Measurements from ENCODE around the gene ARHGAP8. TPM values are rescaled to one million over a fixed set of nuclear protein-coding genes. Genes with fewer than 3 reads are reported as not detected.
A peak's percentile ranks its signal among the peaks of the same experiment; 100 is the strongest.

The ARHGAP8 gene
- total and polyA plus RNA-seq, 3 donors from 2014 or later, result 9.5 to 15.0 (median 9.7) TPM

DNA sequence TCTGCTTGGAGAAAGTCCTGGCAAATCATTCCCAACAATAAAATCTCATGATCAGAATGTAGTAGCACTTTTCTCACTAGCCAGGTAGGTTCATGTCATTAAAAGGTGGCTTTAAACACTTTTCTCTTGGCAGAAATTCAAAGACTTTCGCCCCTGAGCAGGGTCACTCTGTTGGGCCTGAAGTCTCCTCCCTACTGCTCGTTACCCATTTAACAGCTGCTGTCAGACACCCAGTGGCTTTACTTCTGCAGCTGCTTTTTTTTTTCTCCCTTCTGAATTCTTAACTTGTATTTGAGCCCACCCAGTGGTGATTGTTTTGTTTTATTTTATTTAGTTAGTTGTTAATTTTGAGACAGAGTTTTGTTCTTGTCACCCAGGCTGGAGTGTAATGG is 25.0 kb downstream of the ARHGAP8 start:
- H3K27ac ChIP-seq, result no peak overlapping the region
- intact Hi-C loops (cut with DNase I; ENCODE audit: low total_unique reads), result no loop called here
- H3K9me3 ChIP-seq, result no peaks in the 10 kb centered on the region
- TF ChIP-seq CTCF (IDR thresholded peaks at IDR 0.05) (no peak), POLR2A (IDR thresholded peaks at IDR 0.05) (no peak)
- no peaks in the 10 kb centered on the region for H3K27me3 ChIP-seq
- no peak for DNase-seq
- H3K4me3 ChIP-seq, result no peak overlapping the region
- no peaks in the 10 kb centered on the region for H3K36me3 ChIP-seq (ENCODE audit: low read depth, missing control alignments)
- WGBS, 2 donors, result 74 to 87% methylated on average over 2 of the region's 2 CpGs
- no peaks in the 10 kb centered on the region for H3K4me1 ChIP-seq

GRCh38 chr22:44780876-44781449 is 28.6 kb downstream of the ARHGAP8 start:
- DNase-seq, result no peak
- 85 to 89% methylated on average over 17 of the region's 17 CpGs for WGBS, 2 donors
- intact Hi-C loops (cut with DNase I; ENCODE audit: low total_unique reads), result no loop called here
- Histone ChIP-seq H3K36me3 (ENCODE audit: low read depth, missing control alignments) (no peaks in the 10 kb centered on the region), H3K27me3 (no peaks in the 10 kb centered on the region), H3K4me3 (no peak overlapping the region), H3K4me1 (no peaks in the 10 kb centered on the region), H3K27ac (no peak overlapping the region), H3K9me3 (no peaks in the 10 kb centered on the region)
- TF ChIP-seq CTCF (IDR thresholded peaks at IDR 0.05), result no peak
- TF ChIP-seq POLR2A (IDR thresholded peaks at IDR 0.05), result no peak

GRCh38 chr22:44782363-44782963 is 30.1 kb downstream of the ARHGAP8 start:
- WGBS, 2 donors, result 63 to 70% methylated on average over 17 of the region's 17 CpGs

GRCh38 chr22:44783091-44783490 is 30.7 kb downstream of the ARHGAP8 start:
- no peaks in the 10 kb centered on the region for H3K9me3 ChIP-seq
- TF ChIP-seq CTCF (IDR thresholded peaks at IDR 0.05) (no peak), POLR2A (IDR thresholded peaks at IDR 0.05) (no peak)
- WGBS, 2 donors, result 71 to 72% methylated on average over 7 to 10 of the region's 10 CpGs
- intact Hi-C loops (cut with DNase I; ENCODE audit: low total_unique reads), result no loop called here
- H3K27me3 ChIP-seq, result no peaks in the 10 kb centered on the region
- DNase-seq, result no peak
- no peaks in the 10 kb centered on the region for H3K4me1 ChIP-seq
- H3K4me3 ChIP-seq, result no peak overlapping the region
- H3K36me3 ChIP-seq (ENCODE audit: low read depth, missing control alignments), result no peaks in the 10 kb centered on the region
- no peak overlapping the region for H3K27ac ChIP-seq

More at GRCh38 chr22:44782363-44782963, 30.1 kb downstream of the ARHGAP8 start:
- H3K27me3 ChIP-seq, result no peaks in the 10 kb centered on the region
- intact Hi-C loops (cut with DNase I; ENCODE audit: low total_unique reads), result no loop called here
- DNase-seq, result peak; percentile 22
- H3K4me1 ChIP-seq, result no peaks in the 10 kb centered on the region
- TF ChIP-seq POLR2A (IDR thresholded peaks at IDR 0.05) (no peak), CTCF (IDR thresholded peaks at IDR 0.05) (no peak)
- H3K27ac ChIP-seq, result no peak overlapping the region
- H3K36me3 ChIP-seq (ENCODE audit: low read depth, missing control alignments), result no peaks in the 10 kb centered on the region
- no peak overlapping the region for H3K4me3 ChIP-seq
- no peaks in the 10 kb centered on the region for H3K9me3 ChIP-seq

- Histone ChIP-seq H3K36me3 (ENCODE audit: low read depth, missing control alignments) (no peaks in the 10 kb centered on the region), H3K9me3 (no peaks in the 10 kb centered on the region), H3K27ac (no peak overlapping the region), H3K4me1 (no peaks in the 10 kb centered on the region), H3K4me3 (no peak overlapping the region), H3K27me3 (no peaks in the 10 kb centered on the region)
- WGBS, 2 donors, result 67% methylated on average over 12 to 14 of the region's 14 CpGs
- TF ChIP-seq CTCF (IDR thresholded peaks at IDR 0.05), result no peak
- no peak for TF ChIP-seq POLR2A (IDR thresholded peaks at IDR 0.05)
- no peak for DNase-seq
- intact Hi-C loops (cut with DNase I; ENCODE audit: low total_unique reads), result no loop called here
These were observed 31.2 kb downstream of the ARHGAP8 start for GRCh38 chr22:44783581-44783980.
